Measurements from ENCODE around the gene ADGRF5.

DNA sequence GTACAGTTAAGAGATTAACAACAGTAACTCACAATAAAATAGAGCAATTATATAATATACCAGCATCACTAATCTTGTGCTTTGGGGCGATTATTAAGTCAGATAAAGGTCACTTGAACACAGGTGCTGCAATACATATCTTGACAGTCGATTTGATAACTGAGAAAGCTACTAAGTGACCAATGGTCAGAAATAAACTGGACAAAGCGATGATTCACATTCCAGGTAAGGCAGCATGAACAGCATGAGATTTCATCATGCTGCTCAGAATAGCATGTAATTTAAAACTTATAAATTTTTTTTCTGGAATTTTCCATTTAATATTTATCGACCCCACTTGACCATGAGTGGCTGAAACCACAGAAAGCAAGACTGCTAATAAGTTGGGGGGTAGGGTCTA is 15.9 kb upstream of the ADGRF5 start:
- TF ChIP-seq GATA2 (IDR thresholded peaks at IDR 0.05; ENCODE audit: low read depth, low read length) (no peak), GATA3 (IDR thresholded peaks at IDR 0.05; ENCODE audit: low read depth, low read length) (no peak)

All from SH-SY5Y (cell line).